Activated T-helper 9 cell treated with anti-CD3 and anti-CD28 coated beads, Interleukin-2, amount 50 U/mL, for 16 hours (primary cell): ENCODE data around the gene ABCB8.
A peak's percentile ranks its signal among the peaks of the same experiment; 100 is the strongest.

Source experiments
- DNase-seq: peaks from one replicate; pipeline ENCODE4 v3.0.0-alpha.2; 2020; ENCODE audit warnings: low read depth

The ABCB8 gene

GRCh38 chr7:151087245-151088018 is 59.2 kb downstream of the ABCB8 start:
- peak; percentile 26 for DNase-seq

GRCh38 chr7:151088019-151088855 is 60.0 kb downstream of the ABCB8 start:
- no peak for DNase-seq

GRCh38 chr7:151088856-151089699 is 60.8 kb downstream of the ABCB8 start:
- DNase-seq: no peak

GRCh38 chr7:151089893-151090730 is 61.9 kb downstream of the ABCB8 start:
- DNase-seq: no peak

GRCh38 chr7:151091003-151091402 is 62.8 kb downstream of the ABCB8 start:
- no peak for DNase-seq

- no peak for DNase-seq
Observed at GRCh38 chr7:151091431-151091830, 63.2 kb downstream of the ABCB8 start.

GRCh38 chr7:151091988-151092387 is 63.7 kb downstream of the ABCB8 start:
- DNase-seq: no peak

GRCh38 chr7:151093748-151094147 is 65.5 kb downstream of the ABCB8 start:
- DNase-seq: no peak

GRCh38 chr7:151094675-151095074 is 66.4 kb downstream of the ABCB8 start:
- no peak for DNase-seq

GRCh38 chr7:151095123-151095797 is 67.0 kb downstream of the ABCB8 start:
- DNase-seq: no peak

GRCh38 chr7:151095828-151096475 is 67.7 kb downstream of the ABCB8 start:
- no peak for DNase-seq
